HEK293 (cell line): Measurements from ENCODE around the gene TMPRSS12.
"Not testable (repeated sequence)": the region's sequence is repeated elsewhere in the genome, so short reads cannot be mapped to it uniquely, and the experiment has no call there.

Source experiments
- CTCF ChIA-PET: fragments of 350-600 bp; formaldehyde crosslinking; extraction: SDS; loops from one replicate; lab custom pipeline; 2021; ENCODE audit warnings: antibody characterized with exemption; lab: Yijun Ruan, JAX
- POLR2A ChIA-PET: fragments of 300-600 bp; formaldehyde crosslinking; extraction: SDS; loops from one replicate; lab custom pipeline; 2020; ENCODE audit warnings: antibody characterized with exemption, inconsistent platforms; lab: Yijun Ruan, JAX
- H3K27ac ChIP-seq: fragments of 200-500 bp; sonication (Bioruptor generic); 2 replicates; pipeline ENCODE4 v1.5.1; 2014; ENCODE audit warnings: low read depth, low read length, control low read depth, inconsistent platforms; ENCODE audit errors: extremely low read depth
- H3K36me3 ChIP-seq, 2 experiments: fragments of 200-500 bp in 1 of 2; sonication (Bioruptor generic) in 1 of 2; 1 replicate in 1 of 2; 2 replicates in 1 of 2; pipeline ENCODE4 v1.5.1; 2014 to 2017; ENCODE audit warnings: inconsistent platforms in 2 of 2, low read length in 2 of 2; ENCODE audit not compliant: control insufficient read depth in 2 of 2, insufficient read depth in 1 of 2
- H3K4me1 ChIP-seq: fragments of 200-500 bp; sonication (Bioruptor generic); 2 replicates; pipeline ENCODE4 v1.5.1; 2014; ENCODE audit warnings: mild to moderate bottlenecking, low read length, inconsistent platforms; ENCODE audit not compliant: control insufficient read depth, insufficient read depth
- H3K4me3 ChIP-seq: 2 replicates; pipeline ENCODE4 v1.5.1; 2011; ENCODE audit warnings: low read depth, mild to moderate bottlenecking, control low read depth, low read length, moderate library complexity
- H3K9me3 ChIP-seq: fragments of 200-500 bp; sonication (Bioruptor generic); 2 replicates; pipeline ENCODE4 v1.5.1; 2014; ENCODE audit warnings: low read depth, low read length, inconsistent platforms; ENCODE audit not compliant: control insufficient read depth, insufficient read depth
- KLF1 ChIP-seq: fragments of 450-650 bp; formaldehyde crosslinking; IDR thresholded peaks from 2 replicates; pipeline ENCODE4 v1.5.1; 2016; ENCODE audit warnings: missing biosample characterization, missing genetic modification characterization
- MZF1 ChIP-seq: fragments of 450-650 bp; formaldehyde crosslinking; IDR thresholded peaks from 2 replicates; pipeline ENCODE4 v1.5.1; 2017; ENCODE audit warnings: missing biosample characterization, missing genetic modification characterization, borderline replicate concordance
- OVOL3 ChIP-seq: fragments of 450-650 bp; formaldehyde crosslinking; IDR thresholded peaks from 2 replicates; pipeline ENCODE4 v1.5.1; 2016; ENCODE audit warnings: missing biosample characterization, missing genetic modification characterization
- SETDB1 ChIP-seq: IDR thresholded peaks from one replicate; pipeline ENCODE4 v1.6.1; 2017; ENCODE audit warnings: mild to moderate bottlenecking, low read length, moderate library complexity, mixed read lengths; ENCODE audit not compliant: insufficient read length
- ZNF280D ChIP-seq: fragments of 450-650 bp; formaldehyde crosslinking; IDR thresholded peaks from 2 replicates; pipeline ENCODE4 v1.5.1; 2016; ENCODE audit warnings: missing biosample characterization, missing genetic modification characterization
- ZNF433 ChIP-seq: fragments of 450-650 bp; formaldehyde crosslinking; IDR thresholded peaks from 2 replicates; pipeline ENCODE4 v1.5.1; 2016; ENCODE audit warnings: missing biosample characterization, missing genetic modification characterization, low read depth
- ZNF626 ChIP-seq: fragments of 450-650 bp; sonication (Bioruptor Pico); formaldehyde crosslinking; IDR thresholded peaks from 2 replicates; pipeline ENCODE4 v1.5.1; 2018; ENCODE audit warnings: missing biosample characterization, missing genetic modification characterization, inconsistent platforms
- ZSCAN30 ChIP-seq: fragments of 450-650 bp; IDR thresholded peaks from 2 replicates; pipeline ENCODE4 v1.5.1; 2018; ENCODE audit warnings: missing biosample characterization, mild to moderate bottlenecking, missing genetic modification characterization, moderate library complexity
- TF ChIP-seq, protein P1 (sequence below): fragments of 450-650 bp; formaldehyde crosslinking; IDR thresholded peaks from 2 replicates; pipeline ENCODE4 v1.5.1; 2016; ENCODE audit warnings: missing biosample characterization, missing genetic modification characterization, borderline replicate concordance

Gene TMPRSS12

DNA sequence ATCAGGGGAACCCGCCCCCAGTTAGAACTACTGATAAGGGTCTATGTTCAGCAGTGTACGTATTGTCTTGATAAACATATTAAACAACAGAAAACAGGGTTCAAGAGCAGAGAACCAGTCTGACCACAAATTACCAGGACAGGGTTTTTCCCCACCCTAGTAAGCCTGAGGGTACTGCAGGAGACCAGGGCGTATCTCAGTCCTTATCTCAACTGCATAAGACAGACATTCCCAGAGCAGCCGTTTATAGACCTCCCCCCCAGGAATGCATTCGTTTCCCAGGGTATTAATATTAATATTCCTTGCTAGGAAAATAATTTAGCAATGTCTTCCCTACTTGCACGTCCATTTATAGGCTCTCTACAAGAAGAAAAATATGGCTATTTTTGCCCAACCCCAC is 69.6 kb downstream of the TMPRSS12 start:
- POLR2A ChIA-PET, H3K4me3 ChIP-seq, CTCF ChIA-PET, H3K9me3 ChIP-seq, H3K4me1 ChIP-seq, H3K27ac ChIP-seq, H3K36me3 ChIP-seq: not testable (repeated sequence)
- TF ChIP-seq SETDB1, result peak; percentile 72

GRCh38 chr12:50913224-50913623 is 70.5 kb downstream of the TMPRSS12 start:
- H3K4me3 ChIP-seq, result no peak overlapping the region
- no peaks in the 10 kb centered on the region for H3K36me3 ChIP-seq
- POLR2A ChIA-PET, result no interaction called here
- H3K4me1 ChIP-seq, result no peaks in the 10 kb centered on the region
- CTCF ChIA-PET, result interaction anchor here (0.6 to 0.7 kb wide), 2 partner anchors 50 to 66 kb away, joined by 3 read pairs; no protein-coding TSS in a partner anchor
- TF ChIP-seq SETDB1 (peak; percentile 52), ZNF280D (tag by site-specific recombination) (no peak), ZSCAN30 (tag by site-specific recombination) (no peak)
- TF ChIP-seq, all 188 proteins: peak for 1
- Histone ChIP-seq H3K27ac (no peak overlapping the region), H3K9me3 (no peaks in the 10 kb centered on the region)

GRCh38 chr12:50914872-50915484 is 72.3 kb downstream of the TMPRSS12 start:
- Histone ChIP-seq H3K27ac (no peak overlapping the region), H3K4me1 (no peaks in the 10 kb centered on the region), H3K4me3 (no peak overlapping the region), H3K9me3 (no peaks in the 10 kb centered on the region), H3K36me3 (no peaks in the 10 kb centered on the region)
- no peak for TF ChIP-seq KLF1 (tag by site-specific recombination)
- no peak for TF ChIP-seq OVOL3 (tag by site-specific recombination)
- CTCF ChIA-PET, result no interaction called here
- POLR2A ChIA-PET, result interaction anchor here (0.6 kb wide), 1 partner anchor 10 kb away, joined by 3 read pairs; a partner anchor contains a TSS

GRCh38 chr12:50916292-50916691 is 73.6 kb downstream of the TMPRSS12 start:
- H3K4me1 ChIP-seq, result no peaks in the 10 kb centered on the region
- no peak for TF ChIP-seq MZF1
- TF ChIP-seq, protein P1, sequence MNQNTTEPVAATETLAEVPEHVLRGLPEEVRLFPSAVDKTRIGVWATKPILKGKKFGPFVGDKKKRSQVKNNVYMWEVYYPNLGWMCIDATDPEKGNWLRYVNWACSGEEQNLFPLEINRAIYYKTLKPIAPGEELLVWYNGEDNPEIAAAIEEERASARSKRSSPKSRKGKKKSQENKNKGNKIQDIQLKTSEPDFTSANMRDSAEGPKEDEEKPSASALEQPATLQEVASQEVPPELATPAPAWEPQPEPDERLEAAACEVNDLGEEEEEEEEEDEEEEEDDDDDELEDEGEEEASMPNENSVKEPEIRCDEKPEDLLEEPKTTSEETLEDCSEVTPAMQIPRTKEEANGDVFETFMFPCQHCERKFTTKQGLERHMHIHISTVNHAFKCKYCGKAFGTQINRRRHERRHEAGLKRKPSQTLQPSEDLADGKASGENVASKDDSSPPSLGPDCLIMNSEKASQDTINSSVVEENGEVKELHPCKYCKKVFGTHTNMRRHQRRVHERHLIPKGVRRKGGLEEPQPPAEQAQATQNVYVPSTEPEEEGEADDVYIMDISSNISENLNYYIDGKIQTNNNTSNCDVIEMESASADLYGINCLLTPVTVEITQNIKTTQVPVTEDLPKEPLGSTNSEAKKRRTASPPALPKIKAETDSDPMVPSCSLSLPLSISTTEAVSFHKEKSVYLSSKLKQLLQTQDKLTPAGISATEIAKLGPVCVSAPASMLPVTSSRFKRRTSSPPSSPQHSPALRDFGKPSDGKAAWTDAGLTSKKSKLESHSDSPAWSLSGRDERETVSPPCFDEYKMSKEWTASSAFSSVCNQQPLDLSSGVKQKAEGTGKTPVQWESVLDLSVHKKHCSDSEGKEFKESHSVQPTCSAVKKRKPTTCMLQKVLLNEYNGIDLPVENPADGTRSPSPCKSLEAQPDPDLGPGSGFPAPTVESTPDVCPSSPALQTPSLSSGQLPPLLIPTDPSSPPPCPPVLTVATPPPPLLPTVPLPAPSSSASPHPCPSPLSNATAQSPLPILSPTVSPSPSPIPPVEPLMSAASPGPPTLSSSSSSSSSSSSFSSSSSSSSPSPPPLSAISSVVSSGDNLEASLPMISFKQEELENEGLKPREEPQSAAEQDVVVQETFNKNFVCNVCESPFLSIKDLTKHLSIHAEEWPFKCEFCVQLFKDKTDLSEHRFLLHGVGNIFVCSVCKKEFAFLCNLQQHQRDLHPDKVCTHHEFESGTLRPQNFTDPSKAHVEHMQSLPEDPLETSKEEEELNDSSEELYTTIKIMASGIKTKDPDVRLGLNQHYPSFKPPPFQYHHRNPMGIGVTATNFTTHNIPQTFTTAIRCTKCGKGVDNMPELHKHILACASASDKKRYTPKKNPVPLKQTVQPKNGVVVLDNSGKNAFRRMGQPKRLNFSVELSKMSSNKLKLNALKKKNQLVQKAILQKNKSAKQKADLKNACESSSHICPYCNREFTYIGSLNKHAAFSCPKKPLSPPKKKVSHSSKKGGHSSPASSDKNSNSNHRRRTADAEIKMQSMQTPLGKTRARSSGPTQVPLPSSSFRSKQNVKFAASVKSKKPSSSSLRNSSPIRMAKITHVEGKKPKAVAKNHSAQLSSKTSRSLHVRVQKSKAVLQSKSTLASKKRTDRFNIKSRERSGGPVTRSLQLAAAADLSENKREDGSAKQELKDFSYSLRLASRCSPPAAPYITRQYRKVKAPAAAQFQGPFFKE, result no peak
- peak; percentile 88 for TF ChIP-seq ZNF280D (tag by site-specific recombination)
- TF ChIP-seq SETDB1, result peak; percentile 75
- TF ChIP-seq ZNF626 (tag by site-specific recombination), result peak; percentile 79
- TF ChIP-seq ZNF433, result no peak
- POLR2A ChIA-PET, result no interaction called here
- H3K4me3 ChIP-seq, result no peak overlapping the region
- no peaks in the 10 kb centered on the region for H3K9me3 ChIP-seq
- H3K27ac ChIP-seq, result no peak overlapping the region
- CTCF ChIA-PET, result no interaction called here
- H3K36me3 ChIP-seq, result no peaks in the 10 kb centered on the region
